ENCODE results near the gene TMEM179.

- TF ChIP-seq, protein P1, sequence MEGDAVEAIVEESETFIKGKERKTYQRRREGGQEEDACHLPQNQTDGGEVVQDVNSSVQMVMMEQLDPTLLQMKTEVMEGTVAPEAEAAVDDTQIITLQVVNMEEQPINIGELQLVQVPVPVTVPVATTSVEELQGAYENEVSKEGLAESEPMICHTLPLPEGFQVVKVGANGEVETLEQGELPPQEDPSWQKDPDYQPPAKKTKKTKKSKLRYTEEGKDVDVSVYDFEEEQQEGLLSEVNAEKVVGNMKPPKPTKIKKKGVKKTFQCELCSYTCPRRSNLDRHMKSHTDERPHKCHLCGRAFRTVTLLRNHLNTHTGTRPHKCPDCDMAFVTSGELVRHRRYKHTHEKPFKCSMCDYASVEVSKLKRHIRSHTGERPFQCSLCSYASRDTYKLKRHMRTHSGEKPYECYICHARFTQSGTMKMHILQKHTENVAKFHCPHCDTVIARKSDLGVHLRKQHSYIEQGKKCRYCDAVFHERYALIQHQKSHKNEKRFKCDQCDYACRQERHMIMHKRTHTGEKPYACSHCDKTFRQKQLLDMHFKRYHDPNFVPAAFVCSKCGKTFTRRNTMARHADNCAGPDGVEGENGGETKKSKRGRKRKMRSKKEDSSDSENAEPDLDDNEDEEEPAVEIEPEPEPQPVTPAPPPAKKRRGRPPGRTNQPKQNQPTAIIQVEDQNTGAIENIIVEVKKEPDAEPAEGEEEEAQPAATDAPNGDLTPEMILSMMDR (IDR thresholded peaks at IDR 0.05; ENCODE audit: low read depth, low read length, poor library complexity, severe bottlenecking) = no peak
- TF ChIP-seq EZH2phosphoT487 (IDR thresholded peaks at IDR 0.05; ENCODE audit: borderline replicate concordance, low read length) = no peak
Measured at GRCh38 chr14:104654119-104654518, 49.5 kb upstream of the TMEM179 start.

Data from DOHH2 (cell line).